ENCODE results near the gene PRXL2A.

The PRXL2A gene

GRCh38 chr10:80447436-80448190 is 39.3 kb downstream of the PRXL2A start:
- no peak for DNase-seq

- no peak for DNase-seq
Observed at GRCh38 chr10:80448209-80448942, 40.0 kb downstream of the PRXL2A start.

GRCh38 chr10:80449520-80449919 is 41.2 kb downstream of the PRXL2A start:
- no peak for DNase-seq

- no peak for DNase-seq
Observed at GRCh38 chr10:80451132-80451531, 42.8 kb downstream of the PRXL2A start.

- DNase-seq = no peak
Observed at GRCh38 chr10:80452069-80452468, 43.7 kb downstream of the PRXL2A start.

- DNase-seq = no peak
Observed at GRCh38 chr10:80452640-80453039, 44.3 kb downstream of the PRXL2A start.

GRCh38 chr10:80453056-80453841 is 44.9 kb downstream of the PRXL2A start:
- DNase-seq = no peak

GRCh38 chr10:80453842-80454512 is 45.6 kb downstream of the PRXL2A start, which contains the start of gene TSPAN14:
Gene TSPAN14 (plus strand): TSS chr10:80454310. CDS start chr10:80489234, 34,924 bp downstream.
- DNase-seq = peak; percentile 69

- no peak for DNase-seq
Observed at GRCh38 chr10:80454513-80455460, 46.4 kb downstream of the PRXL2A start.

GRCh38 chr10:80455461-80456349 is 47.4 kb downstream of the PRXL2A start:
- no peak for DNase-seq

- no peak for DNase-seq
Observed at GRCh38 chr10:80457554-80458262, 49.4 kb downstream of the PRXL2A start.

- no peak for DNase-seq
Observed at GRCh38 chr10:80458263-80458625, 49.9 kb downstream of the PRXL2A start.

- no peak for DNase-seq
Observed at GRCh38 chr10:80458638-80459037, 50.3 kb downstream of the PRXL2A start.

- DNase-seq = peak; percentile 61
Observed at GRCh38 chr10:80459047-80459865, 50.9 kb downstream of the PRXL2A start.

- no peak for DNase-seq
Observed at GRCh38 chr10:80460399-80461207, 52.3 kb downstream of the PRXL2A start.

GRCh38 chr10:80461208-80462183 is 53.1 kb downstream of the PRXL2A start:
- no peak for DNase-seq
